SK-N-SH treated with all-trans-retinoic acid at 6 μM for 48 hours (cell line): Measurements from ENCODE around the gene CNNM2.

Source experiments
- ESRRG ChIP-seq: fragments of 250-450 bp; sonication (Bioruptor Pico); IDR thresholded peaks from 2 replicates; pipeline ENCODE4 v1.6.1; 2021; ENCODE audit warnings: mild to moderate bottlenecking
- PATZ1 ChIP-seq: fragments of 250-450 bp; sonication (Bioruptor Pico); IDR thresholded peaks from 2 replicates; pipeline ENCODE4 v1.8.0; 2020; ENCODE audit warnings: mild to moderate bottlenecking, moderate library complexity, borderline replicate concordance
- ZFP3 ChIP-seq: fragments of 250-450 bp; sonication (Bioruptor Pico); IDR thresholded peaks from 2 replicates; pipeline ENCODE4 v1.5.0; 2020; ENCODE audit warnings: mild to moderate bottlenecking, moderate library complexity
- ZNF8 ChIP-seq: fragments of 450-650 bp; formaldehyde crosslinking; IDR thresholded peaks from 2 replicates; pipeline ENCODE4 v1.5.0; 2020; ENCODE audit warnings: mild to moderate bottlenecking, moderate library complexity

GRCh38 chr10:102962951-102963755 lies 45.1 kb downstream of the CNNM2 start:
- TF ChIP-seq PATZ1 (CRISPR knock-in tag): no peak
- no peak for TF ChIP-seq ZNF8
- TF ChIP-seq ESRRG (CRISPR knock-in tag): peak; percentile 84; the same call in 1 of the 2 replicates
- no peak for TF ChIP-seq ZFP3 (CRISPR knock-in tag)
